NCI-H524 treated with DMSO at 0.1 percent for 48 hours (cell line): ENCODE measurements around the gene VAMP5.

Experiments used
- DNase-seq: peaks from one replicate; lab custom pipeline; 2025; lab: John Stamatoyannopoulos, UW

VAMP5 gene

DNA sequence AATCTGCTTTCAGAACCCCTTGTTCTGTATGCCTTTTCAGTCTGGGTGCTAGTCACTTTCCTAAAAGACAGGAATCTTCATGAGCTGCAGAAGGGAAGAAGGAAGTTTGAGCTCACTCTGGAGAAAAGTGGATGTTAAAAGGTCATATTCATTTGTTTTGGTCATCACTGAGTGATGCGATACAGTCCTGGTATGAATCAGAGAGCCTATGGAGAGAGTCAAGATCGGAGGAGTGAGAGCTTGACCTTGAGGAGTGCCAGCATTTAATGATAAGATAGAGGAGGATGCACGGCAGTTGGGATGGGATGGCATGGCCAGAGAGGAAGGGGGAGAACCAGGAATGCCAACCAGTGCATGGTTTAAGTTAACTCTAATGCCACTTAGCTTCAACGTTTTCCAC lies 51.4 kb downstream of the VAMP5 start:
- DNase-seq = no peak

DNA sequence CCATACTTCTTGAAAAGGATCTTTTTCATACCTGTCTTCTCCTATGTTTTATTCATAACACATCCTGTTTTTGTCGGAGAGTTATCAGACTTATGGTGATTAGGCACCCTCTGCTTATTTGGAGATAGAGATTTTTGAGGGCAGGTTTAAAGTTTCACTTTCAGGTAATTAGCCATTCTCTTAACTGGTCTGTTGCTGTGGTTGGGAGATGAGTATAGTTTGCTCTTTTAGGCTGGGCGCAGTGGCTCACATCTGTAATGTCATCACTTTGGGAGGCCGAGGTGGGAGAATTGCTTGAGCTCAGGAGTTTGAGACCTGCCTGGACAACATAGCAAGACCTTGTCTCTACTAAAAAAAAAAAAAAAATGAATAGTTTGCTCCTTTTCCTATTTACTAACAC lies 58.5 kb downstream of the VAMP5 start:
- no peak for DNase-seq
